ENCODE results near the gene KIRREL1.

DNA sequence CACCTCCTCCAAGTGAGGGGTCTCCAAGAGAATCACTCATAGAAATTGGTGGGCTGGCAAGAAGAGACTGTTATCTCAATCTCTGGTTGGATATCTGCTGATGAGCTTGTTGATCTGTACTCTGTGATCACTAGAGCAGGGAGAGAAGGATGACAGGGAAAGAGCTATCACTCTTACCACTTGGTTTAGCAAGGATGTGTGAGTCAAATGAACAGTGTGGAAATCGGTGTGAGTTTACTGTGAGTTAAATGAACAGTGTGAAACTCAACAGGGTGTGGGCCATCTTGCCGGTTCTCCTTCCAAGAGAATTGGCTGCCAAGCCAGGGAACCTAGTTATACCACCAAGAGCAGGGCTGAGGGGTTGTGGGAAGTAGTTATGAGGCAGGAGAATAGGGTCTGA lies 154.0 kb downstream of the KIRREL1 start:
- TF ChIP-seq, protein P1, sequence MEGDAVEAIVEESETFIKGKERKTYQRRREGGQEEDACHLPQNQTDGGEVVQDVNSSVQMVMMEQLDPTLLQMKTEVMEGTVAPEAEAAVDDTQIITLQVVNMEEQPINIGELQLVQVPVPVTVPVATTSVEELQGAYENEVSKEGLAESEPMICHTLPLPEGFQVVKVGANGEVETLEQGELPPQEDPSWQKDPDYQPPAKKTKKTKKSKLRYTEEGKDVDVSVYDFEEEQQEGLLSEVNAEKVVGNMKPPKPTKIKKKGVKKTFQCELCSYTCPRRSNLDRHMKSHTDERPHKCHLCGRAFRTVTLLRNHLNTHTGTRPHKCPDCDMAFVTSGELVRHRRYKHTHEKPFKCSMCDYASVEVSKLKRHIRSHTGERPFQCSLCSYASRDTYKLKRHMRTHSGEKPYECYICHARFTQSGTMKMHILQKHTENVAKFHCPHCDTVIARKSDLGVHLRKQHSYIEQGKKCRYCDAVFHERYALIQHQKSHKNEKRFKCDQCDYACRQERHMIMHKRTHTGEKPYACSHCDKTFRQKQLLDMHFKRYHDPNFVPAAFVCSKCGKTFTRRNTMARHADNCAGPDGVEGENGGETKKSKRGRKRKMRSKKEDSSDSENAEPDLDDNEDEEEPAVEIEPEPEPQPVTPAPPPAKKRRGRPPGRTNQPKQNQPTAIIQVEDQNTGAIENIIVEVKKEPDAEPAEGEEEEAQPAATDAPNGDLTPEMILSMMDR (IDR thresholded peaks at IDR 0.05): no peak
- TF ChIP-seq EZH2 (IDR thresholded peaks at IDR 0.05) (no peak), EZH2phosphoT487 (IDR thresholded peaks at IDR 0.05) (no peak)

Measured in neural progenitor cell (in vitro differentiated cells).